ENCODE data around the gene LMO4. TPM values are rescaled to one million over a fixed set of nuclear protein-coding genes. Genes with fewer than 3 reads are reported as not detected.

The LMO4 gene
- polyA plus RNA-seq, 5 donors, result 246 to 300 (median 265) TPM

GRCh38 chr1:87325982-87326738 is 2.5 kb upstream of the LMO4 start:
- no peak for DNase-seq

- no peak for DNase-seq
These were observed 1.1 kb upstream of the LMO4 start for GRCh38 chr1:87327376-87328271.

- DNase-seq, result peak; percentile 51 to 58
These were observed 408 bp downstream of the LMO4 start for GRCh38 chr1:87329051-87329525.

GRCh38 chr1:87329526-87330056 is 911 bp downstream of the LMO4 start:
- DNase-seq, result no peak

GRCh38 chr1:87330057-87330884 is 1.6 kb downstream of the LMO4 start:
- peak in 1 of 2 donors; percentile 56 for DNase-seq

- DNase-seq, result no peak
These were observed 2.2 kb downstream of the LMO4 start for GRCh38 chr1:87330885-87331364.

GRCh38 chr1:87331365-87332241 is 2.9 kb downstream of the LMO4 start:
- peak; percentile 87 to 88 for DNase-seq

- DNase-seq, result no peak
These were observed 5.1 kb downstream of the LMO4 start for GRCh38 chr1:87333692-87334347.

- no peak for DNase-seq
These were observed 5.9 kb downstream of the LMO4 start for GRCh38 chr1:87334351-87335174.

- peak in 1 of 2 donors; percentile 48 for DNase-seq
These were observed 6.7 kb downstream of the LMO4 start for GRCh38 chr1:87335175-87335884.

GRCh38 chr1:87336623-87337067 is 8.0 kb downstream of the LMO4 start:
- DNase-seq, result no peak

GRCh38 chr1:87337606-87338005 is 8.9 kb downstream of the LMO4 start:
- no peak for DNase-seq

- DNase-seq, result no peak
These were observed 9.9 kb downstream of the LMO4 start for GRCh38 chr1:87338566-87338965.

- no peak for DNase-seq
These were observed 15.6 kb downstream of the LMO4 start for GRCh38 chr1:87344231-87344630.

GRCh38 chr1:87346130-87346814 is 17.6 kb downstream of the LMO4 start:
- DNase-seq, result no peak

GRCh38 chr1:87348341-87349019 is 19.8 kb downstream of the LMO4 start:
- DNase-seq, result no peak

GRCh38 chr1:87349036-87349435 is 20.4 kb downstream of the LMO4 start:
- DNase-seq, result no peak

Measured in right lung (tissue), 5 donors.